Adrenal gland (tissue), 12 donors: ENCODE measurements around the gene MPZ. TPM values are rescaled to one million over a fixed set of nuclear protein-coding genes. Genes with fewer than 3 reads are reported as not detected.
"Not testable (repeated sequence)": the region's sequence is repeated elsewhere in the genome, so short reads cannot be mapped to it uniquely, and the experiment has no call there.

Experiments used
- DNase-seq, 7 donors: peaks; one replicate each; pipeline ENCODE4 v3.0.0-alpha.2; 2019 to 2020
- H3K27ac ChIP-seq, 5 donors: fragments of 200-600 bp; sonication (generic) in 4 of 5; 1 replicate in 3 of 5; 2 replicates in 2 of 5; pipeline versions ENCODE4 v1.5.1 to v1.8.0; 2016 to 2020; ENCODE audit warnings: mild to moderate bottlenecking in 1 of 5
- H3K27me3 ChIP-seq: fragments of 200-600 bp; 2 replicates; pipeline ENCODE4 v1.8.0; 2021
- H3K36me3 ChIP-seq, 2 donors: fragments of 200-600 bp; replicated peaks in 1 of 2; 1 replicate in 1 of 2; 2 replicates in 1 of 2; pipeline versions ENCODE4 v1.5.1 to v1.8.0; 2018 to 2022
- H3K4me1 ChIP-seq, 2 donors: fragments of 200-600 bp; replicated peaks in 1 of 2; 1 replicate in 1 of 2; 2 replicates in 1 of 2; pipeline versions ENCODE4 v1.5.1 to v1.8.0; 2018 to 2021
- H3K4me3 ChIP-seq, 4 donors: fragments of 200-600 bp; sonication (generic) in 3 of 4; one replicate each; pipeline ENCODE4 v1.5.1; 2016 to 2018
- H3K9me3 ChIP-seq, 3 donors: fragments of 200-600 bp; sonication (generic) in 1 of 3; replicated peaks in 1 of 3; 1 replicate in 2 of 3; 2 replicates in 1 of 3; pipeline versions ENCODE4 v1.5.1 to v1.8.0; 2016 to 2021
- POLR2A ChIP-seq, 2 donors: fragments of 450-650 bp; IDR thresholded peaks; one replicate each; pipeline ENCODE4 v1.6.1; 2017; ENCODE audit warnings: antibody characterized with exemption in 2 of 2, mild to moderate bottlenecking in 2 of 2, moderate library complexity in 1 of 2
- WGBS, 4 donors: extraction: QIAGEN DNeasy Blood & Tissue Kit in 2 of 4; methylation state at CpG; one replicate each; pipeline versions ENCODE4 v1.1.5 to v1.1.7; 2013 to 2017; 5-methylcytosine and 5-hydroxymethylcytosine counted together
- intact Hi-C, 2 donors: fragments of 100-400 bp; cut with DNase I; formaldehyde crosslinking; loops; one replicate each; pipeline versions ENCODE4 v1.14.1 to v1.15.0; 2022 to 2023
- polyA plus RNA-seq, 3 donors: library from polyadenylated mRNA; stranded (reverse); fragments of 200-250 nt in 2 of 3; fragments of 350-450 nt in 1 of 3; fragmentation: Illumina TruSeq in 1 of 3; extraction: RNeasy Lipid Tissue Mini Kit (QIAGEN cat#74804) in 1 of 3; gene quantifications; one replicate each; pipeline ENCODE4 v1.2.3, GENCODE V29; 2013 to 2014
- total RNA-seq, 9 donors: library from RNA; depleted of rRNA in 4 of 9; stranded (reverse); fragments of >200 nt in 4 of 9; fragments of 120-200 nt in 1 of 9; fragmentation: NEBNext Ultra II Directional in 1 of 9; extraction: Animal tissue kit (Norgen Biotek cat#: 25700) in 1 of 9; gene quantifications; one replicate each; pipeline versions ENCODE4 v1.1.0 to v1.2.4, GENCODE V29; 2013 to 2023
- TF ChIP-seq, protein P1 (sequence below), 6 experiments: fragments of 450-650 bp in 4 of 6; fragments of 200-600 bp in 2 of 6; sonication (generic) in 1 of 6; IDR thresholded peaks; 1 replicate in 5 of 6; 2 replicates in 1 of 6; pipeline versions ENCODE4 v1.5.1 to v1.8.0; 2016 to 2021; ENCODE audit warnings: antibody characterized with exemption in 6 of 6, mild to moderate bottlenecking in 2 of 6, moderate library complexity in 1 of 6
- donor health status: healthy with polysubstance abuse.
- donor health status: Bipolar disorder and iron deficiency.
- donor health status: DM: yes; HTN: yes; CAD: no.
- donor health status: DM: no; HTN: no; CAD: no.
- donor health status: DM: no; HTN: no; CAD: no.
- donor health status: DM: yes; HTN: yes; CAD: no.

The MPZ gene
- total and polyA plus RNA-seq, 12 donors, result 0.66 to 10.3 (median 4.0) TPM

DNA sequence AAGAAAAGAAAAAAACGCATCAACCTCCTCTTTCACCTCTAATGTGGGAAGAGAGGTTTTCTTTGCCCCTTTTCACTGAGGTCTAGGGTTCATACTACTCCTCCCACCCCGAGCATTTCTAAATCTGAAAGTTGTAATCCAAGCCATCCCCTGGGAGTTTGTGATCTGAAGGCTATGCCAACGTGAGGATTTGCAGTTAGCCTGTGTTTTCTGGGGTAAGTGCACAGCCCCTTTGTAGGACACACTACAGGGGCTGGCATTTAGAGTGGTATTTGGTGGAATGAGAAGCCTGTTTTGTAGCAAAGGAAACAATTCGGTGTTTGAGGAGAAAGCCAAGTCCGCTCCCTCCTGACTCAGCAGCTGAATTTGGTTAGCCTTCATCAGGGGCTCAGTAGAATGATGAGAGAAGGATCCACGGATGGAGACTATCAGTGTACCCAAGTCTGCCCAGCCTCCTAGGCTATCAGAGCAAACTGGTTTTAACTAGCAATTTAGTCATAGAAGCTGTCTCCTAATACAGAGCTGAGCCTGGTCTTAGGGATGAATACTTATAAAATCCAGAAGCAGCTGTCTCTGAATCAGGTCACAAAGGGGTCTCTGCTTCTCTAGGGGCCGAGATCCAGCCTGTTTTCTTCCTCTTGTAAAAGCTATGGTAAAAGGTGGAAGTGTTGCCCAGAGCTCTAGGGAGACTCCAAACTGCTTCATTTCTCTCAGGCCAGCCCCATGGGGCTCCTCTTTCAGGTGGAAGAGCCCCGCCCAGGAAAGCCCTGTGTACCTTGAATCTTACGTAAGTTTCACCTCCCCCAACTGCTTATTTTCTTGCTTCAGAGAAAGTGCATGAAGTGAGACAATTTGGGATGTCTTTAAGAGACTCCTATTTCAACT, 49.1 kb downstream of the MPZ start:
- intact Hi-C loops, result no loop called here
- peaks cover 0 to 3% (median 0%) of the 10 kb centered on the region in 3 donors for H3K9me3 ChIP-seq
- TF ChIP-seq, protein P1, sequence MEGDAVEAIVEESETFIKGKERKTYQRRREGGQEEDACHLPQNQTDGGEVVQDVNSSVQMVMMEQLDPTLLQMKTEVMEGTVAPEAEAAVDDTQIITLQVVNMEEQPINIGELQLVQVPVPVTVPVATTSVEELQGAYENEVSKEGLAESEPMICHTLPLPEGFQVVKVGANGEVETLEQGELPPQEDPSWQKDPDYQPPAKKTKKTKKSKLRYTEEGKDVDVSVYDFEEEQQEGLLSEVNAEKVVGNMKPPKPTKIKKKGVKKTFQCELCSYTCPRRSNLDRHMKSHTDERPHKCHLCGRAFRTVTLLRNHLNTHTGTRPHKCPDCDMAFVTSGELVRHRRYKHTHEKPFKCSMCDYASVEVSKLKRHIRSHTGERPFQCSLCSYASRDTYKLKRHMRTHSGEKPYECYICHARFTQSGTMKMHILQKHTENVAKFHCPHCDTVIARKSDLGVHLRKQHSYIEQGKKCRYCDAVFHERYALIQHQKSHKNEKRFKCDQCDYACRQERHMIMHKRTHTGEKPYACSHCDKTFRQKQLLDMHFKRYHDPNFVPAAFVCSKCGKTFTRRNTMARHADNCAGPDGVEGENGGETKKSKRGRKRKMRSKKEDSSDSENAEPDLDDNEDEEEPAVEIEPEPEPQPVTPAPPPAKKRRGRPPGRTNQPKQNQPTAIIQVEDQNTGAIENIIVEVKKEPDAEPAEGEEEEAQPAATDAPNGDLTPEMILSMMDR (IDR thresholded peaks at IDR 0.05), result no peak
- TF ChIP-seq POLR2A (IDR thresholded peaks at IDR 0.05), result no peak
- no peaks in the 10 kb centered on the region for H3K4me1 ChIP-seq
- no peaks in the 10 kb centered on the region for H3K36me3 ChIP-seq
- no peak overlapping the region for H3K4me3 ChIP-seq
- DNase-seq, result no peak
- H3K27me3 ChIP-seq, result peaks cover 32% of the 10 kb centered on the region
- H3K27ac ChIP-seq, result no peak overlapping the region
- 47 to 54% (median 52%) methylated on average over 9 of the region's 9 CpGs for WGBS, 4 donors

DNA sequence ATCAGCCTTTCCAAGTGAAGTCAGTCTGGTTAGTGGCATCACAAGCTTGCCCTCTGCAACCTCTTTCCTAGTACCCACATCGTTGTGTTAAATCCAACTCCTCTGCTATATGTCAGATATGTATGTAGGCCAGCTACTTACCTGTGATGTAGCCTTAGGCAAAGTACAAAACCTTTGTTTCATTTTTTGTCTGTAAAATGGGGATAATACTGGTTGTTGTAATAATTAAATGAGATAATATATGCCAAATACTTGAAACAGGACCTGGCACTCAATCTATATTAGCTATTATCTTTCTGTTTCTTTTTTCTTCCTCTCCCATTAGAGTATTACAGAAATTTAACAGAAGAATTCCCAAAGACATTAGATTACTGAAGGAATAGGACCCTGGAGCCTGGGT, 50.0 kb downstream of the MPZ start:
- TF ChIP-seq, protein P1 (IDR thresholded peaks at IDR 0.05), result no peak
- TF ChIP-seq POLR2A (IDR thresholded peaks at IDR 0.05), result no peak
- no peaks in the 10 kb centered on the region for H3K36me3 ChIP-seq
- DNase-seq, result no peak
- no peak overlapping the region for H3K4me3 ChIP-seq
- peaks cover 0 to 3% (median 0%) of the 10 kb centered on the region in 3 donors for H3K9me3 ChIP-seq
- H3K27ac ChIP-seq, result no peak overlapping the region
- H3K27me3 ChIP-seq, result peaks cover 32% of the 10 kb centered on the region
- intact Hi-C loops, result no loop called here
- H3K4me1 ChIP-seq, result no peaks in the 10 kb centered on the region
- WGBS, 4 donors, result 74 to 96% (median 79%) methylated on average over 1 of the region's 1 CpG

DNA sequence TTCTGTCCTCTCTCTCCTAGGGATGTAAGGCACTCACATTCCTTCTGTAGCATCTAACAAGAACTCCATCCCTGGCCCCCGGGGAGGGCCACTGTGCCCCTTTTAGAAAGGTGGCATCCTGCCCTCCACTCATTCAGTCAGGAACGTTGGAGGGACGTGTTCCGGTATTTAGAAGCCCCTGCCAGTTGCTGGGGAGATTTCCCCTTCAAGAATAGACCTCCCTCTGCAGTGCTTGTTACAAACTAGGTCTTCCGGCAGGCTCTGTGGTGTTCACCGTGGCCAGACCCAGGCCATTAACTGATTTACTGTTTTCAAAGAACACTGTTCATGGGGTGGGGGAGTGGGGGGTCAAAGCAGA, 50.4 kb downstream of the MPZ start:
- WGBS, 4 donors, result 43 to 53% (median 48%) methylated on average over 6 of the region's 6 CpGs
- intact Hi-C loops, result no loop called here
- peaks cover 0 to 3% (median 0%) of the 10 kb centered on the region in 3 donors for H3K9me3 ChIP-seq
- peak overlapping the region in 1 of 4 donors; percentile 47 for H3K4me3 ChIP-seq
- DNase-seq, result no peak
- no peaks in the 10 kb centered on the region for H3K36me3 ChIP-seq
- H3K27me3 ChIP-seq, result peaks cover 32% of the 10 kb centered on the region
- TF ChIP-seq, protein P1 (IDR thresholded peaks at IDR 0.05), result no peak
- TF ChIP-seq POLR2A (IDR thresholded peaks at IDR 0.05), result no peak
- H3K27ac ChIP-seq, result no peak overlapping the region
- H3K4me1 ChIP-seq, result no peaks in the 10 kb centered on the region

- intact Hi-C loops, result no loop called here
- no peaks in the 10 kb centered on the region for H3K4me1 ChIP-seq
- H3K9me3 ChIP-seq, result peaks cover 0 to 3% (median 0%) of the 10 kb centered on the region in 3 donors
- H3K4me3 ChIP-seq, result peak within 1 kb of the TSS in 2 of 4 donors; percentile 7 to 47
- no peaks in the 10 kb centered on the region for H3K36me3 ChIP-seq
- 2 to 5% (median 3%) methylated on average over 22 to 62 of the region's 62 CpGs for WGBS, 4 donors
- H3K27me3 ChIP-seq, result peaks cover 32% of the 10 kb centered on the region
- H3K27ac ChIP-seq, result no peak within 1 kb of the TSS
- TF ChIP-seq POLR2A (IDR thresholded peaks at IDR 0.05), result no peak
- TF ChIP-seq, protein P1 (IDR thresholded peaks at IDR 0.05), result no peak
- DNase-seq, result peak; percentile 25 to 60 (median 46)
Observed at GRCh38 chr1:161258439-161259344, 51.1 kb downstream of the MPZ start, which contains the start of gene PCP4L1. Gene PCP4L1 (plus strand): TSS chr1:161258745. CDS start chr1:161258975, 230 bp downstream.

DNA sequence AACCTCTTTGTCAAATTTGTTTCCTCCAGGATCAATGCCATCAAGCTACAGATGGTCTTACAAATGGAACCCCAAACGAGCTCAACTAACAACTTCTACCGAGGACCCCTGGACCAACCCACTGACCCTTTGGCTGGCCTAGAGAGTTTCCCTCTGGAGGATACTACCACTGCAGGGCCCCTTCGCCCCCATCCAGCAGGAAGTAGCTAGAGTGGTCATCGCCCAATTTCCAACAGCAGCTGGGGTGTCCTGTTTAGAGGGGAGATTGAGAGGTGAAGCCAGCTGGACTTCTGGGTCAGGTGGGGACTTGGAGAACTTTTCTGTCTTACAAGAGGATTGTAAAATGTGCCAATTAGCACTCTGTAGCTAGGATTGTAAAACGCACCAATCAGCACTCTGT, 52.7 kb downstream of the MPZ start:
- peaks cover 32% of the 10 kb centered on the region for H3K27me3 ChIP-seq
- intact Hi-C loops, H3K4me3 ChIP-seq, H3K36me3 ChIP-seq, H3K9me3 ChIP-seq, DNase-seq, H3K27ac ChIP-seq, H3K4me1 ChIP-seq: not testable (repeated sequence)
- 82 to 90% (median 88%) methylated on average over 3 to 5 of the region's 5 CpGs for WGBS, 4 donors

DNA sequence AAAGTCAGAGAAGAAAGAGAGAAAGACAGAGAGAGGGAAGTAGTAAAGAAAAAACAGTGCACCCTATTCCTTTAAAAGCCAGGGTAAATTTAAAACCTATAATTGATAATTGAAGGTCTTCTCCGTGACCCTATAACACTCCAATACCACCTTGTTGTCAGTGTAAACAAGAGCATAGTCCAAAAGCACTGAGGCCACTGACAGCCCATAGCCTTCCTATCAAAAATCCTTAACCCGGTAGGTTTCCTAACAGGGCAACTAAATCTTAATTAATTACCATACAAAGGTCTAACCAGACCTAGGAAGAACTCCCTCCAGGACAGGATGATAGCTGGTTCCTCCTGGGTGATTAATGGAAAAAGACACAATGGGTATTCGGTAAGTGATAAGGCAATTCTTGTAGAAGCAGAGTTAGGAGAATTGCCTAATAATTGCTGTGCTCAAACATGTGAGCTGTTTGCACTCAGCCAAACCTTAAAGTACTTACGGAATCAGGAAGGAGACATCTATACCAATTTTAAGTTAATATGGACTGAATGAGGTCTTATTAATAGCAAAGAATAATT, 53.7 kb downstream of the MPZ start:
- DNase-seq, H3K9me3 ChIP-seq, intact Hi-C loops, H3K4me3 ChIP-seq, H3K4me1 ChIP-seq, H3K27ac ChIP-seq, H3K36me3 ChIP-seq: not testable (repeated sequence)
- WGBS, 4 donors, result 71 to 86% (median 81%) methylated on average over 4 of the region's 4 CpGs
- H3K27me3 ChIP-seq, result peaks cover 32% of the 10 kb centered on the region
